OCI-LY7 (cell line): Measurements from ENCODE around the gene SNRNP35.

Experiments
- CTCF ChIP-seq: fragments of 200-600 bp; sonication (generic); conservative IDR thresholded peaks from 2 replicates; pipeline ENCODE4 v1.5.1; 2014; ENCODE audit warnings: mild to moderate bottlenecking, antibody characterized with exemption, low read length, moderate library complexity, mixed read lengths
- EZH2phosphoT487 ChIP-seq: fragments of 200-600 bp; sonication (generic); IDR thresholded peaks from 2 replicates; pipeline ENCODE4 v1.6.1; 2018; ENCODE audit warnings: low read depth, borderline replicate concordance, mild to moderate bottlenecking, mixed run types, antibody characterized with exemption, low read length, moderate library complexity, mixed read lengths

- TF ChIP-seq CTCF (no peak), EZH2phosphoT487 (no peak)
Measured at GRCh38 chr12:123472438-123472849, 14.5 kb downstream of the SNRNP35 start.
